ENCODE measurements around the gene TTLL8.
"Not testable (repeated sequence)": the region's sequence is repeated elsewhere in the genome, so short reads cannot be mapped to it uniquely, and the experiment has no call there.

Gene TTLL8

DNA sequence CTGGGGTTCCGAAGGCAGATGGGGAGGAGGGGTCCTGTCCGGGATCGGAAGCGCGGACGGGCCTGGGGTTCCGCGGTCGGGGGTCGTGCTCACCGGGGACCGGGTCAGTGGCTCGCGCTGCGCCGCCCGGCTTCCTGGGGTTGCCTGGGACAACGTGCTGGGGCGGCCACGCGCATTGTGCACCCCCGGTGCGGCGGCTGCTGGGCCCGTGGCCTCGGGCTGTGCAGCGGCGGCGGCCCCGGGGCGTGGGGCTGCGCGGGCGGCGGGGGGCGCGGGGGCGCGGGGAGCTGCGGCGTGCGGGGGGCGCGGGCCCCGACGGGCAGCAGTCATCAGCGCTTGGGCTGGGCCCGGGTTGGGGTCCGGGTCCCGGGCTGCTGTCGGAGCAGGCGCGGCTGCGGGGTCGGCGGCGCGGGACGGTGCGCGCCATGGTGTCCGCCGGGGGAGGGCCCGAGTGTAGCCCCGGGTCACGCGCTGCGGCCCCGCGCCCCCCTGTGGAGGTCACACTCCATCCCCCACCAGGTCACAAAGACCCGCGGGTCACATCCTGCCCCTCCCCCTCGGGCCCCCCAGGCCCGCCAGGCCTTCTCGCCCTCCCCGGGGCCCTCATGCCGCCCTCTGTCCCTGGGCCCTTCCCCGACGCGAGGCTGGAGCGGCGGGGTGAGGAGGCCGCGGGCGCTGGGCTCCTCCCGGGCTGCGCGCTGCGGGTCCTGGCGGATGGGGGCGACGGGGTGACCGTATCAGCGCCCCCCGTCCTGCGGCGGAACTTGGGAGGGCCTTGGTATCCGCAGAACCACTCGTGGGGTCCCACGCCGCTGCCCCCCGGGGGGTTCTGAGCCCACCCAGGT is at the start of gene TTLL8:
Gene TTLL8, minus strand, starts transcription at position 238 of the 845 bp plus-strand sequence.
- H3K4me3 ChIP-seq (ENCODE audit: low read depth, low read length), result no peak within 1 kb of the TSS
- no peak for DNase-seq (ENCODE audit: low read depth)

DNA sequence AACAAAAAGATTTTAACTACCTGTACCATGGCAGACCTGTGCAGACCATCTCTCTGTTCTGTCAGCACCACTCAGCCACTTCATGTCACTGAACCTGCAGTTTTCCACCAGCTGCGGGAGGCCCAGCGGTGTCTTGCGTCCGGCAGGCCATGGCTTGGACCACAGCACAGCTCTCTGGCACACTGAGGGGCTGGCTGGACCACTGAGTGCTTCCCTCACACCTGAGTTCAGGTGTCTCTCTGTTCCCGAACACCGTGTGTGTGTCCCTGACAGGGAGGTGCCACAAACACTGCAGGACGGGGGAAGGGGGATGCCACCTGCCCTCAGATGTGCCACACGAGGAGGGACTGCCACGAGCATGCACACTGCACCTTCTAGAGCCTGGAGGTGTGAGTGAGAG is 49.4 kb upstream of the TTLL8 start:
- DNase-seq (ENCODE audit: low read depth), result no peak
- no peak overlapping the region for H3K4me3 ChIP-seq (ENCODE audit: low read depth, low read length)

DNA sequence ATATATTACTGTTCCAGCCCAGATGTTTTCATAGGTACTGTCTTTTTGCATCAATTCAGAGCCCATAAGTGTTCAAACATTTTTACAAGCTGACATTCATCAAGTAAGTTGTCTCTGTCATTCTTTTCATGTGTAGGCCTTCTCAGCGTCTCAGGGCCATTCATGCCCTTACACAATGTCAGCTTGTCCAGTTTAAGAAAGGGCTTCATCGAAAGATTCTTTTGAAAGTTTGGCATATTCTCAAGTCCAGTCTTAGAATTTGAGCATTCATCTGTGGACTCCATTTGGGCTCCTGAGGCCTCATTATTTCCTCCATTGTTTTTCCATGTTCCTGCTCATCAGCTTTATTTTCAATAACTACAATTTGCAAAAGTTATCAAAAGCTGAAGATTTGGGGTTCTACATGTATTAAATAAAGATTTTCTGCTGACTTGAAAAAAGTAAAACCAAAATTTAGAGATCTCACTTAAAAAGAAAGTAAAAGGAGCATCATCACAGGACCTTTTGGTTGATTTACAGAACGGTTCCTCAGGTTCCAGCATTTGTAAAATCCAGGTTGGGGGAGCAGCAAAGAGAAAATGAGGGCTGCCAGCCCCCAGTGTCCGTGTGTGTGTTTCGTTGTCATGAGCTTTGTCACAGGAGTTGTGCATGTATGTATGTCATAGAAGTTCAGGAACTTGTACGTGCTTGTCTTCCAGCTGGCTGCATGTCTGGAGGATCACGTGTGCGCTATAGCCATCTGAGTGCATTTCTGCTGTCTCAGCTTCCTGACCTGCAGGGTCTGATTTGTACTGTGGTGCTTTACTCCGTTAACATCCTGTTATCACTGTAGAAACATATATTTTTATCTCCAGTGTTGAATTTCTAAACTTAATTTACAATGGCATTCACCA is 47.4 kb upstream of the TTLL8 start:
- no peak overlapping the region for H3K4me3 ChIP-seq (ENCODE audit: low read depth, low read length)
- no peak for DNase-seq (ENCODE audit: low read depth)

DNA sequence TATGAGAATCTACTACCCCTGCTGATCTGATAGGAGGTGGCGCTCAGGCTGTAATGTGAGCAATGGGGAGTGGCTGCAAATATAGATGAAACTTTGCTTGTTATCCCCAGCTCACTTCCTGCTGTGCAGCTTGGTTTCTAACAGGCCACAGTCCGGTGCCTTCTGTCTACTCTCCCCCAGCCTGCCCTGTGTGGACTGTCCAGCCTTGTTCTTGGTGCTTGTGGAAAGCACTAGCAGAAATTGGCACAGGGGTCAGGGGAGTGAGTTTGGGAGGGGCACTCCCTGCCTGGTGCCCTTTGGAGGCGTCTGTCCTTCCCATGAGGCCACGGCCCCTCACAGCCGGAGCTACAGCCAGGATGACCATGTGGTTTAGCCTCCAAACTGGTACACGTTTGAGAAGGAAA is 46.0 kb upstream of the TTLL8 start:
- no peak for DNase-seq (ENCODE audit: low read depth)

DNA sequence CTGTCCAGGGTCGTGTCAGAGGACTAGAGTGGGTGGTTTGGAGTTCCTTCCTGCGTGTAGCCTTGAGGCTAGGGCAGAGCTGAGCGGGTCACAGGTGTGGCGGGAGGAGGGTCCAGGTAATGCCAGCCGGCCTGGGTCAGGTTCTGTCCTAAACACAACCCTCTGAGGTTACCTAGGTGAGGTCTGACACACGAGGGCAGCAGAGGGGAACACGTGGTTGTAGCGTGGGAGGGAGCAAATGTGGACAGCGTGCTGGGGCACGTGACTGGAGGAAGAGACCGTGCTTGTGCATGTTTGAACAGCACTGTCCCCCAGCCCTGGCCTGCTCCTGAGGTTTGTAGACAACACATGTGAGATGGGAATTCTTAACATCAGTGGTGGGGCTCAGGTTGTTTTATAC is 44.8 kb upstream of the TTLL8 start:
- no peak for DNase-seq (ENCODE audit: low read depth)
- H3K4me3 ChIP-seq (ENCODE audit: low read depth, low read length), result no peak overlapping the region

More for the DNA sequence above, 46.0 kb upstream of the TTLL8 start:
- H3K4me3 ChIP-seq (ENCODE audit: low read depth, low read length), result no peak overlapping the region

DNA sequence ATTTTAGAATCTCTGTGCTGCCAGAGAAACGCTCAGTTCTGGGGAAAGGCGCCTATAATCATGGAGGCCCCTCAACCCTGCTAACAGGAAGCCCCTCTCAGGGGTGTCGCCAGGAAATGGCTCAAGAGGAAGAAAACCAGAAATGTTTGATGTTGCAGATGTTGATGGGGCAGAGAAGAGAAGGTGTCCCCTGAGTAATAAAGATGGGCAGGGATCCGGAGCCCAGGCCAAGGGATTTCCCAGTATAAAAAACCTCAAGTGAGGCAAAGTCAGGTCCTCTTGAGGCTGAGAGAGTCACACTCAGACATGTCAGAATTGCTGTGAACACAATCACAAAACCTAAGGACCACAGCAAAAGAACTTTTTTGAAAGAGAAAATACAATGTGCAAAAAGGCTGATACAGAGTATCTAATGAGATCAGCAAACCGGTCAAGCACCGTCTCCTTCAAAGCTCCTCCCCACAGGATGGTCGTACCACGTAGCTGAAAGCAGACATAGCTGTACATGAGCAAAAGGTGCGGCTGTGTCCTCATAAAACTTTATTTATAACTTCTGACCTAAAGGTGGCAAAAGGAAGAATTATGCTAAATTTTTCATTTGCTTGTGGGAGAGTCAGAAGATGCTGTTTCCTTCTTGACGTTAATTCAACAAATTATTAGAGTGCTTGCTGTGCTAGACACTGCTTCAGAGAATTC is 43.9 kb upstream of the TTLL8 start:
- H3K4me3 ChIP-seq (ENCODE audit: low read depth, low read length), result no peak overlapping the region
- DNase-seq (ENCODE audit: low read depth), result no peak

DNA sequence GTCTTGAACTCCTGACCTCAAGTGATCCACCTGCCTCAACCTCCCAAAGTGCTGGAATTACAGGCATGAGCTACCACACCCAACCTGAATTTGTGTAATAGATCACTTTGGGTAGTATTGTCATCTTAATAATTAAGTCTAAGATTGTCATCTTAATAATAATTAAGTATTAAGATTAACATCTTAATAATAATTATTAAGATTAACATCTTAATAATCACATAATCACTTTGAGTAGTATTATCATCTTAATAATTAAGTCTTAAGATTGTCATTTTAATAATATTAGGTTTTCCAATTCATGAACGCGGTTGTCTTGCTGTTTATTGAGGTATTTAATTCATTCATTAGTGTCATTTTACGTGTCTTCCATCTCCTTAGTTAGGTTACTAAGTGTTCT is 40.0 kb upstream of the TTLL8 start:
- H3K4me3 ChIP-seq (ENCODE audit: low read depth, low read length), result no peak overlapping the region
- DNase-seq (ENCODE audit: low read depth), result no peak

DNA sequence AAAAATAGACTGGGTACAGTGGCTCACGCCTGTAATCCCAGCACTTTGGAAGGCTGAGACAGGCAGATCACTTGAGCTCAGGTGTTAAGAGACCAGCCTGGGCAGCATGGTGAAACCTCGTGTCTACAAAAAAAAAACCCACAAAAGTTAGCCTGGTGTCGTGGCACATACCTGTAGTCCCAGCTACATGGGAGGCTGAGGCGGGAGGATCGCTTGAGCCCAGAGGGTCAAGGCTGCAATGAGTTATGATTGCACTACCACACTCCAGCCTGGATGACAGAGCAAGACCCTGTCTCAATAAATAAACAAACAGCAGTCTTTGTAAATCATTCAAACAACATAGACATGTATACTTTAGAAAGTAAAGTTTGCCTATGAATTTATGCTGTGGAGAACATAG is 34.2 kb upstream of the TTLL8 start:
- DNase-seq (ENCODE audit: low read depth), result no peak
- H3K4me3 ChIP-seq (ENCODE audit: low read depth, low read length), result no peak overlapping the region

DNA sequence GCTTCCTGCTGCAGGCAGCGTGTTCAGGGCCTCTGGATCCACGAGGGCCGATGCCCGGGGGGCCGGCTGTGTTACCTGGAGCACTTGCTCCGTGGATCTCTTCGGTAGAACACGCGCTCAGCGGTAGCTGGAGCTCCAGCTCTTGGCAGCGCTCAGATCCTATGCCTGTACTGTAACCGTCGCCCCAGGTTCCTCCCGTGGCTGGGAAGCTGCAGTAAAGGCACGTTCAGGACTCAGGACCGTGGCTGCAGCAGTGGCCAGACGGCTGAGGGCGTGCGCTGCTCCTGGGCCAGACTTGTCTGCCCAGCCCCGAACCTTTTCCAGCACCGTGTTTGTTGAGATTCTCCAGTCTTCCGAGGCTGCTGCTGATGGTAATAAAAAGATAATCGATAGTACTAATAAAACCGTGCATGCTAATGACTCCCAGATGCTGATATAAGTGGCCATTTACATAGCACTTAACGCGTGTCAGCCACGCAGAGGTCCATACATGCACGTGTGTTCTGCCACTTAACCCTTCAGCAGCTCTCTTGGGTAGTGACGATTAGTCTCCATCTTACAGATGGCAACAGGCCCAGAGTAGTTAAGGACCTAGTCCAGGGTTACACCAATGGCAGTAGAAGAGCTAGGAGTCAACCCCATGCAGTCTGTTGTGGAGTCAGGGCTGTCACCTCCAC is 33.1 kb upstream of the TTLL8 start:
- no peak overlapping the region for H3K4me3 ChIP-seq (ENCODE audit: low read depth, low read length)
- no peak for DNase-seq (ENCODE audit: low read depth)

DNA sequence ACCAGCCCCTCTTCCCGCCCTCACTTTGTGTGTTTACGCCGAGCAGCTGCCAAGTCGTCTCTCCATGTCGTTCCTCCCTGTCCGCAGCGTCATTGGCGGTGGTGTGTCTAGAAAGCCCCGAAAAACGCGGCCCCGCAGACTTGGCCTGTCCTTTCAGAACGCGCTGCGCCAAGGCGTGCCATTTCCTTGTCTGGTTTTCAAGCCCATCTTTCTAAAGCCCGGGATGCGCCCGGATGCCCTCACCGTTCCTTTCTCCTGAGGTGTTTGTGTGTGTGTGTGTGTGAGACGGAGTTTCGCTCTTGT is 32.3 kb upstream of the TTLL8 start:
- H3K4me3 ChIP-seq (ENCODE audit: low read depth, low read length), result no peak overlapping the region
- no peak for DNase-seq (ENCODE audit: low read depth)

DNA sequence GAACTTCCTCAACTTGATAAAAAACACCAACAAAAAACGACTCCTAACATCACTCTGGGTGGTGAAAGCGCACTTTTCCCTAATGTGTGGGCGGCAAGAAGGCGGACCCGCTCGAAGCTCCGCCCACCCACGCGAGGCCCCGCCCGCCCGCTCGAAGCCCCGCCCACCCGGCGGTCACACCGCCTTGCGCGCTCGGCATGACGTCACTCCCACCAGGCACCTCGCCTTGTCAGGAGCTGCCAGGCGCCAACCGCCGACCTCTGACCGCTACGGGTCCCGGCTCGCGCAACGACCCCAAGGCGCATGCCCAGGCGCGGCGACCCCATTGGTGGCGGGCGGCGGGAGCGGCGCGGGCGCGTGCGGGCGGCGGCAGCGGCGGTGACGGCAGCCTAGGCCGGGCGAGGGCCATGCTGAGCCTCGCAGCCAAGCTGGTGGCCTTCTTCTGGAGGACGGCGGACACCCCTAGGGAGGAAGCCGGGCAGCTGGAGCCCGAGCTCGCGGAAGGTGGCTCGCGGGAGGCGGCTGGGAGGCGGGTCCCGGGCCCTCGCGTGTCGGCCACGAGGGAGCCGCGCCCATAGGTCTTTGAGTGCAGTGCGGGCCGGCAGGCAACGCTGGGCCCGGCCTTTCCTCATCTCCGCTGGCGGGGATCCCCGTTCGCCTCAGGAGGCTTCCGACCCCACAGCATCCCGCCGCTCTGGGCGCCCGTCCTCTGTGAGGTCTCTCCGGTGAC is 31.7 kb upstream of the TTLL8 start, which contains the start of gene MOV10L1:
Gene MOV10L1, plus strand, starts transcription at position 325 of the 730 bp plus-strand sequence. Its CDS starts 83 bp downstream, at position 408.
- H3K4me3 ChIP-seq (ENCODE audit: low read depth, low read length), result no peak within 1 kb of the TSS
- no peak for DNase-seq (ENCODE audit: low read depth)

DNA sequence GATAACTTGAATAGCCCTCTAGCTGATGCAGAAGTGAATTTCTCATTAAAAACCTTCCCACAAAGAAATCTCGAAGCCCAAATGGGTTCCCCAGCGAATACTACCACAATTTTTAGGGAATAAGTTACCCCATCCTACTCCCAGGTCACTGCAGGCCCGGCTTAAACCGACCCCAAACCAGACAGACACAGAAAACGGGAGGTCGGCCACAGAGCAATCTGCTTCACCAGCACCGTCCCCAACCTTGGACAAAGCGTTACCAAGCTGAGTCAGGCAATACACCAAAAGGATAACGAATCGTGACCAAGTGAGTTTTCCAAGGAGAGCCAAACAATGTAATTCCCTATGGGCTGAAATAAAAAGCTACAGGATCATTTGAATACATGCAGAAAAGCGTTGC is 31.1 kb upstream of the TTLL8 start:
- no peak for DNase-seq (ENCODE audit: low read depth)
- no peak overlapping the region for H3K4me3 ChIP-seq (ENCODE audit: low read depth, low read length)

DNA sequence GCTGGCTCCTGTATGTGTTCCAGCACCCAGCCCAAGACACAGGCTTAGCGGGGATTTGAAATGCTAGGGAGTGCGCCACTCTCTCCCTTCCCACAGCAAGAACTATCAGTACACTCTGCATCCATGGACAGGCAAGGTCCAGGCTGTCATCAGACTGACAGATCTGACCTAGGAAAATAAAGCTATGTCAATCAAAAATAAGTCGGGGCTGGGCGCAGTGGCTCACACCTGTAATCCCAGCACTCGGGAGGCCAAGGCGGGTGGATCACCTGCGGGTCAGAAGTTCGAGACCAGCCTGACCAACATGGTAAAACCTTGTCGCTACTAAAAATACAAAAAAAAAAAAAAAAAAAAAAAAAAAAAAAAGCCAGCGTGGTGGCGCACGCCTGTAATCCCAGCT is 30.0 kb upstream of the TTLL8 start:
- DNase-seq (ENCODE audit: low read depth), result no peak
- H3K4me3 ChIP-seq (ENCODE audit: low read depth, low read length), result no peak overlapping the region

DNA sequence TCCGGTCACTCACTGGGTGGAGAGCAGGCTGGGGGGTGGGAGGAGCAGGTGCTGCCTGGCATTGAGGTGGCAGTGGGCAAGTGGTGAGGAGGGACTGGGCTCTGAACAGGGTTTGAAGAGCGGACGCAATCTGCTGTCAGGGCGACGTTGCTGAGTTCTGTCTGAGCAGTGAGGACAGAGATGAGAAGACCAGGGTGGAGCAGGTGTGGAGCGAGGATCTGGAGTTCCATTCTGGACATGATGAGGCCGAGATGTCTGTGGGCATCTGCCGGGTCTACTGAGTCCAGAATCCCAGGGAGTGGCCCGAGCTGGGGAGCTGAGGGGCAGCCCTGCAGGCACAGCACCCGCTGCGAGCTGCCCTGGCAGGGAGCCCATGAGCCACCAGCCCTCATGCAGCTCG is 29.5 kb upstream of the TTLL8 start:
- no peak for DNase-seq (ENCODE audit: low read depth)
- H3K4me3 ChIP-seq (ENCODE audit: low read depth, low read length), result no peak overlapping the region

DNA sequence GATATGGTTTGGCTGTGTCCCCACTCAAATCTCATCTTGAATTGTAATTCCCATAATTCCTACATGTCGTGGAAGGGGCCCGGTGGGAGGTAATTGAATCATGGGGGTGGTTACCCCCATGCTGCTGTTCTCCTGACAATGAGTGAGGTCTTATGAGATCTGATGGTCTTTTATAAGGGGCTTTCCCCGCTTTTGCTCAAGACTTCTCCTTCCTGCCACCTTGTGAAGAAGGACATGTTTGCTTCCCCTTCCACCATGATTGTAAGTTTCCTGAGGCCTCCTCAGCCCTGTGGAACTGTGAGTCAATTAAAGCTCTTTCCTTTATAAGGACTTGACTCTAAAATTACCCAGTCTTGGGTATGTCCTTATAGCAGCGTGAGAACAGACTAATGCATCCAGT is 28.9 kb upstream of the TTLL8 start:
- DNase-seq (ENCODE audit: low read depth); H3K4me3 ChIP-seq (ENCODE audit: low read depth, low read length): not testable (repeated sequence)

DNA sequence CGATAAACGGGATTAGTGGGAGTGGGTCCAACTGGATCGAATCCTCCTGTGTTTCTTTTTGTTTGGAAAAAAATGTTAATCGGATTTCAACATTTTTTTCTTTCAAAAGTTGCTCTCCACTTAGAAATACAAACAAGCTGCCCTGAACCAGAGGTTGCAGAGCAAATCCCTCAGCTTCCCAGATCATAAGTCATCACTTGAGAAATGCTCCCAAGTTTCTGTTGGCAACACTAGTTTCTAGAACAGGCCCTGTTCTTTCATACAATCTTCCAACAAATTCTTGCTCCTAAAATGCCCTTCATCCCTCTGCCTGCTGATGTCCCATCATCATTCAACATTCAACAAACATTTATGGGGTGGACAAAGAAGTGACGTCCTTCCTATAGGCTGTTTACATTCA is 28.4 kb upstream of the TTLL8 start:
- no peak for DNase-seq (ENCODE audit: low read depth)
- no peak overlapping the region for H3K4me3 ChIP-seq (ENCODE audit: low read depth, low read length)

DNA sequence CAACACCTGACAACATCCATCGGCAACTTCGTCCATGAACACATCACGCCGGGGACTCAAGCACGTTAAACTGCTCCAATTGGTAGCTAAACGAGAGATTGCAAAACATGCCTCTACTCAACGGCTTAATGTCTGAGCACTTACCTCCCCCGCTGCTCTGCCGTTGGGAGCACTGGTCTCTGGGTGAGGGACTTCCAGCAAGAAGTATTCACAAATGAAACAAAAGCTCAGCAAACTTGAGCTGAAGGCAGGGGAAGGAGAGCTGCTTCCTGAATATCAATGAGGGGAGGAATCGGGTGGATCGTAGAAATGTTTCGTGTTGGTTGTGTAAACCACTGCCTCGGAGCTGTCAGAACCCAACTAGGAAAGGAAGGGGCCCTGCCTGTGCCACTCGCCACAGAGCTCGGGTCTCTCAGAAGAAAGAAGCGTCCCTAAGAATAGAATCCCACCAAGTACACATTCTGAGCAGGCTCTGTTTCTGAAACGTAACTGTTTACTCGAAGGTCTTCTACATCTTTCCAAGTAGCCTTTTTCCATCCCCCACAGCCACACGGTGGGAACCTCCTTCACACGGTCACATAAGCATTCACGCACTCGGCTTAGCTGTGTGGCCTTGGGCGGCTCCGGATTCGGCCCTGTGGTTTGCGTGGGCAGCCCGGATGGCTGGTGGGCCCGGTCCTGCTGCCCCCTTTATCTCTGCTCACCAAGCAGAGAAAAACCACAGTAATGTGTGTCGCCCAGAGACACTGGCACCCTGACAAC is 27.3 kb upstream of the TTLL8 start, which contains the start of gene MLC1:
Gene MLC1, minus strand, starts transcription at position 216 of the 762 bp plus-strand sequence. CDS start 524 bp downstream, outside the sequence.
- no peak within 1 kb of the TSS for H3K4me3 ChIP-seq (ENCODE audit: low read depth, low read length)
- no peak for DNase-seq (ENCODE audit: low read depth)

DNA sequence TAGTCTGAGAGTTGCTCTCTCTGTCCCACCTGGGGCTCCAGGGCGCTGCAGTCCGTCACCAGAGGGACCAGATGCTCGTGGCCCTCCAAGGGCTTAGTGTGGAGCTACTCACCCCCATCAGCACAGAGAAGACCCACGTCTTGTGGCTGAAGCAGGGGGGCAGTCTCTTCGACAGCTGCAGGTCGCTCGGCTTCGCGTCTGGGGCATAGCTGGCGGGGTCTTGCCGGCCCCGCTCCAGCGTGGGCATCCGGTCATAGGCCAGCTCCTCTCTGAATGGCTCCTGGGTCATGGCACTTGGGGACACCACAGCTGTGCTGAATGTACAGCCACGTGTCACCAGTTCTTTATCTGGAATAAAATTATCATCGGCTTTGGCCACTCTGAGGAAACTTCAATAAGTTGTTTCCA is 26.5 kb upstream of the TTLL8 start:
- DNase-seq (ENCODE audit: low read depth), result no peak
- no peak overlapping the region for H3K4me3 ChIP-seq (ENCODE audit: low read depth, low read length)

Measured in skeletal muscle cell (primary cell).